Stimulated activated CD8-positive, alpha-beta memory T cell treated with anti-CD3 and anti-CD28 coated beads, Interleukin-7, amount 100 ng/mL, for 48 hours (primary cell): Measurements from ENCODE around the gene CRYBG2.
"Not testable (repeated sequence)": the region's sequence is repeated elsewhere in the genome, so short reads cannot be mapped to it uniquely, and the experiment has no call there.

ENCODE experiments used
- DNase-seq, 2 donors: peaks; one replicate each; pipeline ENCODE4 v3.0.0-alpha.2; 2020; ENCODE audit warnings: low read depth in 1 of 2; ENCODE audit errors: extremely low read depth in 1 of 2

Gene CRYBG2

GRCh38 chr1:26353976-26354820 is at the start of gene CRYBG2:
Gene CRYBG2 (minus strand): TSS chr1:26354130. CDS start chr1:26346657, 7,473 bp downstream.
- no peak for DNase-seq

GRCh38 chr1:26403656-26404055 is 49.7 kb upstream of the CRYBG2 start:
- no peak for DNase-seq

DNA sequence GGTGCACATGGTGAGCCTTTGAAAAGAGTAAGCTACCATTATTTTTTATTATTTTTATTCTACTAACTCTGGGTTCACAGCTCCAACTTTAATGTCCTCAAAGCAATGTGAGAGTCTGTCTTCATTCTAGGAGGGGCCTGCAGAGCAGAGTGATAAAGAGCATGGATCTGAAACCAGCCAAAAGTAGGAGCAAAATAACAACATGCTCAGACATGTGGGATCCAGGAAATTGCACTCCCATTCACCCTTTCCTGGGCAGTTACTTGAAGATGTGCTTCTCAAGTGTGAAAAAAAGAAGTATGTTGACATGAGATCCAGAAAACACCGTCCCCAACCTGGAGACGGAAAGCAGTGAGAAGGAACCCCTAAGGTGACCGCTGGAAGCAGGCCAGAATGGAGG is 48.0 kb upstream of the CRYBG2 start:
- no peak for DNase-seq

DNA sequence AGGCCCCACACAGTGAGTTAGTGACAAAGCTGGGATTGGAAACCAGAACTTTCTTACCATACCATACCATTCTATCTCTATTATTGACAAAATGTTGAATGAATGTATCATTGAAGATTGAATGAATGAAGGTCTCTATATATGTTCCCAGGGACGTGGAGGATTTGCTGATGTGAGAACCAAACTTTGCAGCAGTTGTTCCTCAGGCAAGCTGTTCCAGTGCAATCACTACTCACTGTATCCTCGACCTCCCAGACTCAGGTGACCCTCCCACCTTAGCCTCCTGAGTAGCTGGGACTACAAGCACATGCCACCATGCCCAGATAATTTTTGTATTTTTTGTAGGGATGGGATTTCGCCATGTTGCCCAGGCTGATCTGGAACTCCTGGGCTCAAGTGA is 45.1 kb upstream of the CRYBG2 start:
- DNase-seq = no peak

DNA sequence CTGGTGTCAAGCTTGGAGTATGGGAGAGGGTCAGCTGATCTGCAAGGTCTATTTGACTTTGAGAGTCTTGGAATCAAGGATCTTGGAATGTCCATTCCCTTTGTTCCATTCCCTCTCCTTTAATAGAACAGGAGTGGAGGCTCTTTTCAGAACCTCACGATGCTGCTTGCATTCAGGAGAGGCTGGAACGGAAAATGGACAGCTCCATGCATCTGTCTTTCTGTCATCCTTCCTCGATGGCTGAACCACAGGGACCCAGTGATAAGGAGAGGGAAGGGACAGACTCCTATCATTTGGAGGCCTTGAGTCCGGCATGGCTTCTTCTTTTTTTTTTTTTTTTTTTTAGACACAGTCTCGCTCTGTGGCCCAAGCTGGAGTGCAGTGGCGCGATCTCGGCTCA is 41.8 kb upstream of the CRYBG2 start:
- no peak for DNase-seq

DNA sequence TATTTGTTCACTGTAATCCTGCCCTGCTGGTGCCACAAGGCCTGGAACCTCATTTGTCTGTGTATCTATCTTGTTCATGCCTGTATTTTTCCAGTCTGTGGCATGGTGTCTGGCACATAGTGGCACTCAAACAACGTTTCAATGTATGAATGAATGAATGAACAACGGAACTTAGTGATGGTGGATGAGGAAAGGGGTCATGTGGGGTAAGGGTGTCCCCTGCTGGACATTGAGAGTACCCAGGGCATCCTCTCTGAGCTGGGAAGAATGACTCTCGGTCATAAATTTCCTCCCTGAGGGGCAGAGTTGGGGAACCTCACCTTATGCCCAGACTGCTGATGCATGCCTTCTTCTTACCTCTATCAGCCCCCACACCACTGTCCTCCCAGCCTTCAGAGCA is 37.5 kb upstream of the CRYBG2 start:
- no peak for DNase-seq

DNA sequence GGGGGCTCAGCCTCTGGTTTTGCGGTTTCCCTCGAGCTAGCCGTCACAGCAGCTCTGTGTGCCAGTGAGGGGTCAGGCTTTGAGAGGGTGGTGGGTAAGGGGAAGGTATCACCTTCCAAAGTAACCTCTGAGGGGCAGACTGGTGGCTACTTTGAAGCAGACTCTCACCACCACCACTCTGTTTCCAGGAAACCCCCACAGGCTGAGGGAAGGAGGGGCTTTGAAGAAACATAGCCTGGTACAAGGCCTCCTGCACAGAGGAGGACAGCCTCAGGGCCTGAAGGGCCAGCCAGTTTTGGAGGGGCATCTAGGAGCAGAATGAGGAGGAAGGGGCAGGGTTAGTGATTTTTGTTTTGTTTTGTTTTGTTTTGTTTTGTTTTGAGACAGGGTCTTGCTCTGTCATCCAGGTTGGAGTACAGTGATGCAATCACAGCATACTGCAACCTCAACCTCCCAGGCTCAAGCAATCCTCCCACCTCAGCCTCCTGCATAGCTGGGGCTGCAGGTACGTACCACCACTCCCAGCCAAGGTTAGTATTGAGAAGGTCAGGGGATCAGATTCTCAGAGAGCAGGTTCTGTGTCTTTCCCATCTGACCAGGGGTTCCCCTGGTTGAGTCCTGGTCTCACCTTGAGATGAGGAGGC is 35.8 kb upstream of the CRYBG2 start:
- no peak for DNase-seq

DNA sequence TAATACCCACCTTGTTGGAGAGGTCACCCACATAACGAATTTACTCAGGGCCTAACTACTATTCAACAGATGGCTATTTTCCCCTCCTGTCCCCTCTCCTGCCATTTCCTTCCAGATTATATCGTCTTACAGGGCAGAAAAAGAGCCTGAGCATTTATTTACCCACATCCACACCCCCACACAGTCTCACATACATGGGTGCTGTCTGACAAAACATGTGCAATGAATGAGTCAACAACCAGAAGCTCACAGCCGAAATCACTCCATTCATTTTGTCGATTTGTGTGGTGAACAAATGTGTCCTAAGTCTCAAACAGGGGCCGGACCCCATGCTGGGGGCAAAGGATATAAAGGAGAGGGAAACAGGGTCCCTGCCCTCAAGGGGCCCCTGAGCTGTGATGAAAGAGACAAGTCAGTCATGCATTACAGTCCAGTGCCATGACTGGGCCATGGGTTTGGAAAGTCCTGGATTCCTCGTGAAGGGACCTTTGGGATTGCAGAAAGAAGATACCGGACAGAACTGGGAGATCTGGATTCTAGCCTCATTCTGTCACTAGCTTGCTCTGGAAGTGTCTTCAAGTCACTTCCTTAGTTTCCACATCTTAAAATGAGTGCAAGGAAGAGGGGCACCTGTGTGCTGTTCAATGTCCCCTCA is 35.0 kb upstream of the CRYBG2 start:
- no peak for DNase-seq

GRCh38 chr1:26387447-26387846 is 33.5 kb upstream of the CRYBG2 start:
- DNase-seq = no peak

DNA sequence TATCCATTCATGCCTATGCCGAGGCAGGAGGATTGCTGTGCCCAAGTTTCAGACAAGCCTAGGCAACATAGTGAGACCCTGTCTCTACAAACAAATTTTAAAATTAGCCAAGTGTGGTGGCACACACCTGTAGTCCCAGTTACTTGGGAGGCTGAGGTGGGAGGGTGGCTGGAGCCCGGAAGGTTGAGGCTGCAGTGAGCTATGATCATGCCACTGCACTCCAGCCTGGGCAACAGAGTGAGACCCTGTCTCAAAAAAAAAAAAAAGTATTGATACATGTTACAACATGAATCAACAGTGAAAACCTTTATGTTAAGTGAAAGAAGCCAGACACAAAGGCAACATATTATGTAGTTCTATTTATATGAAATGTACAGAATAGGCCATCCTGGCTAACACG is 31.1 kb upstream of the CRYBG2 start:
- DNase-seq = not testable (repeated sequence)

GRCh38 chr1:26384076-26384475 is 30.1 kb upstream of the CRYBG2 start:
- no peak for DNase-seq

DNA sequence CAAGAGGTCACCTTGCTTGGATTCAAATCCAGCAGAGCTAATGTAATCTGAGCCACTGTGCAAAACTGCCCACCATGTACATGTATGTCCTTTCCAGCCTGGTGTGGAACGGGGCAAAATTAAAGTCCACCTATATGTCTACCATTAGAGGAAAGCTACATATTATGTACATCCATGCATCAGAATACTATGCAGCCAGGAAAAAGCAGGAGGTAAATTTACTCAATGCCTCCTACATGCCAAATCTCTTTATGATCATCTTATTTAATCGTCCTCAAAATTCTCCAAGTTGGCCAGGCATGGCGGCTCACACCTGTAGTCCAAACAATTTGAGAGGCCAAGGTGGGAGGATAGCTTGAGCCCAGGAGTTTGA is 24.9 kb upstream of the CRYBG2 start:
- DNase-seq = no peak

- DNase-seq = peak; percentile 68 to 77
These were observed 24.4 kb upstream of the CRYBG2 start for GRCh38 chr1:26378088-26378878.

- DNase-seq = no peak
These were observed 22.1 kb upstream of the CRYBG2 start for GRCh38 chr1:26376050-26376449.

- no peak for DNase-seq
These were observed 21.2 kb upstream of the CRYBG2 start for GRCh38 chr1:26375081-26375480.

DNA sequence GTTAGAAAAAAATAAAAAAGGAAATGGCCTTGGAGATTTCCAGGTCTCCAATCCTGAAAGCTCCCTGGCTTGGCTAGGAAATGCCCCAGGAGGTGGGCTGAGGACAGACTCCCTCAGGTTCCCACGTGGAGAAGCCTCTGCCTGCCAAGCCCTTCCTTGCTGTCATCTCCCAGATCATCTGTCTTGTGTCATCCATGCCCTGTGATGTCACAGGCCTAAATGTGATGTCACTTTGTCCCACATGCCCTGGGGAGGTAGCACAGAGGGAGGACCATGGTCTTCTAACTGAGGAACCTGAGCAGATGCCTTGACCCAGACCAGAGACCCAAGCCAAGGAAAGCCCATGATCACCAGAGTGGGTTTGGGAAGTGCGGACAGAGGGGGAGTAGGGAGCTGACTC is 20.4 kb upstream of the CRYBG2 start:
- not testable (repeated sequence) for DNase-seq

DNA sequence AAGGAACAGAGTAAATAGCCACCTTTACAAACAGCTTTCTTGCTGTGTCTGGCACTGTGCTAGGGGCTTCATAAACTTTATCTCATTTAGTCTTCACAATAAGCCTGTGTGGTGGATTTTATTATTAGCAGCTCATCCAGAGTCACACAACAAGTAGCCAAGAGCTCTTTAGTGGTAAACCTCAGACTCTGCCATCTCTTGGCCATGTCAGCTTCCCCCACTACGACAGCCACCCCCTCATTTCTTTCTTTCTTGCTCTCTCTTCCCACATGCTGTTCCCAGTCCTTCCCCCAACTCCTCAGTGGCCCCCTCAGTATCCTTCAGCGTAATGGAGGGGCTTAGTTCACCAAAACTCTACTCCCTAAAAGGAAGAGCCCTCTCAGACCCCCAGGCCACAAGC is 19.9 kb upstream of the CRYBG2 start:
- DNase-seq = no peak

- DNase-seq = no peak
These were observed 19.4 kb upstream of the CRYBG2 start for GRCh38 chr1:26373281-26373680.

DNA sequence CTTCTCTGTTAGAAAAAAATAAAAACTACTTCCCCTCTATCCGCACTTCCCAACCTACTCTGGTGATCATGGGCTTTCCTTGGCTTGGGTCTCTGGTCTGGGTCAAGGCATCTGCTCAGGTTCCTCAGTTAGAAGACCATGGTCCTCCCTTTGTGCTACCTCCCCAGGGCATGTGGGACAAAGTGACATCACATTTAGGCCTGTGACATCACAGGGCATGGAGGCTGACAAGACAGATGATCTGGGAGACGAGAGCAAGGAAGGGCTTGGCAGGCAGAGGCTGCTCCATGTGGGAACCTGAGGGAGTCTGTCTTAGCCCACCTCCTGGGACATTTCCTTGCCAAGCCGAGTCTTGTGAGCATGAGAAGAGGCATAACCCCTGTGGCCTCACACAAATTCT is 18.7 kb upstream of the CRYBG2 start, which contains the start of gene ZNF683:
Gene ZNF683 (minus strand): TSS at position 140 of the 400 bp plus-strand sequence. CDS start 4,179 bp downstream, outside the sequence.
- DNase-seq = not testable (repeated sequence)

GRCh38 chr1:26372039-26372438 is 18.1 kb upstream of the CRYBG2 start:
- DNase-seq = no peak
